Measurements from ENCODE around the gene DIPK1B. TPM values are rescaled to one million over a fixed set of nuclear protein-coding genes. Genes with fewer than 3 reads are reported as not detected.

Gene DIPK1B
- total and polyA plus RNA-seq, 10 of the 15 experiments (the other 5 are each of a cell fraction or from before 2014, with no cell fraction given): 0.08 to 0.28 (median 0.13) TPM; not detected in 3

DNA sequence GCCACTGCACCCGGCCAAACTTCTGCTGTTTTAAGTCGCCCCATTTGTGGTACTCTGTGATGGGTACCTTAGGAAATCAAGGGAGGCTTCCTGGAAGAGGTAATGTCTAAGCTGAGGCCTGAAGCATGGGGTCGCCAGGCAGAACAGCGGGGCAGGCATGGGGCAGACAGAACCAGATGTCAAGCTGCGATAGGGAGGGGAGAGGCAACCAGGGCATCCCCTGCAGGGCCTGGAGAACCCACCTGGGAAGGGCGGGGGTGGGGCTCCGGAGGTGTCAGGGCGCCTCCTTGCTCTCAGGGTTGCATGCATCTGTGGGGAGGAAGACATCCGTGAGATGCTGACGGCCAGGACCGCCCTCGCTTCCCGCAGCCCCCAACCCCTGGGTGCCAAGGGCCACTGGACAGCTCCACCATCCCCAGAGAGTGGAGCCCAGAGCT is 49.2 kb downstream of the DIPK1B start (continued):
- TF ChIP-seq, protein P1, sequence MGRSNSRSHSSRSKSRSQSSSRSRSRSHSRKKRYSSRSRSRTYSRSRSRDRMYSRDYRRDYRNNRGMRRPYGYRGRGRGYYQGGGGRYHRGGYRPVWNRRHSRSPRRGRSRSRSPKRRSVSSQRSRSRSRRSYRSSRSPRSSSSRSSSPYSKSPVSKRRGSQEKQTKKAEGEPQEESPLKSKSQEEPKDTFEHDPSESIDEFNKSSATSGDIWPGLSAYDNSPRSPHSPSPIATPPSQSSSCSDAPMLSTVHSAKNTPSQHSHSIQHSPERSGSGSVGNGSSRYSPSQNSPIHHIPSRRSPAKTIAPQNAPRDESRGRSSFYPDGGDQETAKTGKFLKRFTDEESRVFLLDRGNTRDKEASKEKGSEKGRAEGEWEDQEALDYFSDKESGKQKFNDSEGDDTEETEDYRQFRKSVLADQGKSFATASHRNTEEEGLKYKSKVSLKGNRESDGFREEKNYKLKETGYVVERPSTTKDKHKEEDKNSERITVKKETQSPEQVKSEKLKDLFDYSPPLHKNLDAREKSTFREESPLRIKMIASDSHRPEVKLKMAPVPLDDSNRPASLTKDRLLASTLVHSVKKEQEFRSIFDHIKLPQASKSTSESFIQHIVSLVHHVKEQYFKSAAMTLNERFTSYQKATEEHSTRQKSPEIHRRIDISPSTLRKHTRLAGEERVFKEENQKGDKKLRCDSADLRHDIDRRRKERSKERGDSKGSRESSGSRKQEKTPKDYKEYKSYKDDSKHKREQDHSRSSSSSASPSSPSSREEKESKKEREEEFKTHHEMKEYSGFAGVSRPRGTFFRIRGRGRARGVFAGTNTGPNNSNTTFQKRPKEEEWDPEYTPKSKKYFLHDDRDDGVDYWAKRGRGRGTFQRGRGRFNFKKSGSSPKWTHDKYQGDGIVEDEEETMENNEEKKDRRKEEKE (IDR thresholded peaks at IDR 0.05): no peak
- no peak for TF ChIP-seq JUNB (IDR thresholded peaks at IDR 0.05)
- TF ChIP-seq, protein P2, sequence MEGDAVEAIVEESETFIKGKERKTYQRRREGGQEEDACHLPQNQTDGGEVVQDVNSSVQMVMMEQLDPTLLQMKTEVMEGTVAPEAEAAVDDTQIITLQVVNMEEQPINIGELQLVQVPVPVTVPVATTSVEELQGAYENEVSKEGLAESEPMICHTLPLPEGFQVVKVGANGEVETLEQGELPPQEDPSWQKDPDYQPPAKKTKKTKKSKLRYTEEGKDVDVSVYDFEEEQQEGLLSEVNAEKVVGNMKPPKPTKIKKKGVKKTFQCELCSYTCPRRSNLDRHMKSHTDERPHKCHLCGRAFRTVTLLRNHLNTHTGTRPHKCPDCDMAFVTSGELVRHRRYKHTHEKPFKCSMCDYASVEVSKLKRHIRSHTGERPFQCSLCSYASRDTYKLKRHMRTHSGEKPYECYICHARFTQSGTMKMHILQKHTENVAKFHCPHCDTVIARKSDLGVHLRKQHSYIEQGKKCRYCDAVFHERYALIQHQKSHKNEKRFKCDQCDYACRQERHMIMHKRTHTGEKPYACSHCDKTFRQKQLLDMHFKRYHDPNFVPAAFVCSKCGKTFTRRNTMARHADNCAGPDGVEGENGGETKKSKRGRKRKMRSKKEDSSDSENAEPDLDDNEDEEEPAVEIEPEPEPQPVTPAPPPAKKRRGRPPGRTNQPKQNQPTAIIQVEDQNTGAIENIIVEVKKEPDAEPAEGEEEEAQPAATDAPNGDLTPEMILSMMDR (IDR thresholded peaks at IDR 0.05 in 2 of 3, conservative IDR thresholded peaks at IDR 0.05 in 1 of 3; ENCODE audit: control insufficient read depth in 2 of 3, extremely low read depth in 1 of 3, insufficient read depth in 1 of 3, low read depth in 3 of 3, low read length in 3 of 3): no peak

DNA sequence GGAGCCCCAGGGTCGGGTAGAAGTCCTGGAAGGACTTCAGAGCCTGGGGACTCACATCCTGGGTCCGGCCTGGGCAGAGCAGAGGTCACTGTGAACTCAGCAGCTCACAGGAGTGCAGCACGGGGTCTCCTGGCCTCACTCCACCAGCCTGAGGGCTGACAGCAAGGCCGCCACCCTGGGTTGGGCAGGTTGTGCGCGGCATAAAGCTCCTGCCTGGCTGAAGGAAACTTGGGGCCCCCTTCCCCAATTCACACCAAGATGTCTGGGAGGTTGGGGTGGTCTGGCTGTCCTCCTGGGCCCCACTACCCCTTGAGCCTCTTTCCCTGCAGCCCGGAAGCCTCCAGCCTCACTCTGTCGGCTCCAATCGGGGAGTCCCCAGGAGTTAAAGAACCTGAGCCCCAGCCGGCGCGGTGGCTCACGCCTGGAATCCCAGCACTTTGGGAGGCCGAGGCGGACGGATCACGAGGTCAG is 49.9 kb downstream of the DIPK1B start:
- no peaks in the 10 kb centered on the region for H3K27me3 ChIP-seq (replicated peaks in 1 of 2; ENCODE audit: control insufficient read depth in 2 of 2, insufficient read depth in 2 of 2, low read length in 1 of 2)
- no peak for FAIRE-seq
- SMC1A ChIA-PET (ENCODE audit: uncharacterized antibody, unreplicated experiment): no interaction called here
- H3K4me3 ChIP-seq: no peak overlapping the region
- H4K20me1 ChIP-seq (ENCODE audit: control insufficient read depth, insufficient read depth): no peaks in the 10 kb centered on the region
- BruUV-seq (replicated peaks): no TSS peak
- no peak for ATAC-seq
- peaks cover 16% of the 10 kb centered on the region for H3K4me1 ChIP-seq (ENCODE audit: control insufficient read depth, insufficient read depth, low read length)
- no peaks in the 10 kb centered on the region for H3K79me2 ChIP-seq (ENCODE audit: control insufficient read depth, insufficient read depth, low read length)
- POLR2A ChIA-PET: interaction anchor here (1.4 kb wide), 1 partner anchor 16 kb away, joined by 3 read pairs; no protein-coding TSS in a partner anchor
- WGBS (ENCODE audit: insufficient coverage, insufficient replicate concordance, low lambda C conversion rate, missing lambda C conversion rate): 74% methylated on average over 17 of the region's 17 CpGs
- H3K27ac ChIP-seq (ENCODE audit: control insufficient read depth, insufficient read depth): no peak overlapping the region
- CTCF ChIA-PET: interaction anchor here (0.9 to 2.8 kb wide), 2 partner anchors 16 to 287 kb away, joined by 3 to 16 read pairs; no protein-coding TSS in a partner anchor
- intact Hi-C loops (cut with micrococcal nuclease; ENCODE audit: unreplicated experiment): no loop called here
- H2AFZ ChIP-seq (ENCODE audit: control insufficient read depth, low read depth, low read length): no peak overlapping the region
- no peak overlapping the region for H3K4me2 ChIP-seq (ENCODE audit: control insufficient read depth, insufficient read depth)
- H3K9ac ChIP-seq (ENCODE audit: control insufficient read depth, insufficient read depth, low read length): no peak overlapping the region
- TF ChIP-seq IKZF2 (IDR thresholded peaks at IDR 0.05) (no peak), NRF1 (conservative IDR thresholded peaks at IDR 0.05; ENCODE audit: low read depth, low read length) (no peak), TCF7 (IDR thresholded peaks at IDR 0.05; ENCODE audit: borderline replicate concordance) (no peak)
- TF ChIP-seq, protein P3, sequence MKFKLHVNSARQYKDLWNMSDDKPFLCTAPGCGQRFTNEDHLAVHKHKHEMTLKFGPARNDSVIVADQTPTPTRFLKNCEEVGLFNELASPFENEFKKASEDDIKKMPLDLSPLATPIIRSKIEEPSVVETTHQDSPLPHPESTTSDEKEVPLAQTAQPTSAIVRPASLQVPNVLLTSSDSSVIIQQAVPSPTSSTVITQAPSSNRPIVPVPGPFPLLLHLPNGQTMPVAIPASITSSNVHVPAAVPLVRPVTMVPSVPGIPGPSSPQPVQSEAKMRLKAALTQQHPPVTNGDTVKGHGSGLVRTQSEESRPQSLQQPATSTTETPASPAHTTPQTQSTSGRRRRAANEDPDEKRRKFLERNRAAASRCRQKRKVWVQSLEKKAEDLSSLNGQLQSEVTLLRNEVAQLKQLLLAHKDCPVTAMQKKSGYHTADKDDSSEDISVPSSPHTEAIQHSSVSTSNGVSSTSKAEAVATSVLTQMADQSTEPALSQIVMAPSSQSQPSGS (IDR thresholded peaks at IDR 0.05; ENCODE audit: low read length): no peak
- in situ Hi-C loops (cut with MboI): no loop called here
- no peak for DNase-seq (ENCODE audit: low read depth, low spot score)
- RAD21 ChIA-PET (ENCODE audit: unreplicated experiment): no interaction called here
- no peaks in the 10 kb centered on the region; the same call in 2 of the 3 replicates for H3K9me3 ChIP-seq (replicated peaks; ENCODE audit: control insufficient read depth, insufficient read depth, low read length)
- H3K36me3 ChIP-seq (ENCODE audit: control insufficient read depth in 2 of 2, insufficient read depth in 2 of 2, low read length in 1 of 2): no peaks in the 10 kb centered on the region

Measured in GM12878 (cell line).